Lower leg skin (tissue), 3 donors: Measurements from ENCODE around the gene NFATC2IP.

Experiments used
- CTCF ChIP-seq, 3 donors: fragments of 450-650 bp; IDR thresholded peaks; one replicate each; pipeline ENCODE4 v1.5.1; 2016; ENCODE audit warnings: antibody characterized with exemption in 3 of 3, mild to moderate bottlenecking in 3 of 3, moderate library complexity in 2 of 3
- POLR2A ChIP-seq, 2 donors: fragments of 450-650 bp; IDR thresholded peaks; one replicate each; pipeline ENCODE4 v1.6.1; 2016 to 2017; ENCODE audit warnings: antibody characterized with exemption in 2 of 2, mild to moderate bottlenecking in 1 of 2, moderate library complexity in 1 of 2

- no peak for TF ChIP-seq CTCF (IDR thresholded peaks at IDR 0.05)
- no peak for TF ChIP-seq POLR2A (IDR thresholded peaks at IDR 0.05)
Observed at GRCh38 chr16:28950648-28951409, at the start of gene NFATC2IP.
